IMR-90 (cell line): ENCODE data around the gene MYEF2. TPM values are rescaled to one million over a fixed set of nuclear protein-coding genes. Genes with fewer than 3 reads are reported as not detected.

Experiments
- ATAC-seq: fragments of 200-7000 bp; cut with Tn5 transposase; 2 replicates; pipeline ENCODE4 v1.9.1; 2020; ENCODE audit warnings: low read depth, mild to moderate bottlenecking, moderate library complexity
- BruUV-seq: library from RNA; stranded (reverse); fragments of 400-500 nt; replicated peaks from 2 replicates; lab custom pipeline; 2021; lab: Mats Ljungman, UMichigan
- CTCF ChIA-PET: fragments of 300-600 bp; formaldehyde crosslinking; extraction: SDS; loops from one replicate; lab custom pipeline; 2021; ENCODE audit warnings: antibody characterized with exemption; lab: Yijun Ruan, JAX
- POLR2A ChIA-PET: fragments of 300-600 bp; sonication (Branson Sonifier 250); formaldehyde crosslinking; loops from one replicate; lab custom pipeline; 2022; ENCODE audit warnings: antibody characterized with exemption; ENCODE audit not compliant: unreplicated experiment; lab: Charles Lee
- DNase-seq: peaks from one replicate; pipeline ENCODE4 v3.0.0; 2013
- H2AFZ ChIP-seq: replicated peaks from 2 replicates; pipeline ENCODE3; 2013; ENCODE audit warnings: low read length, mild to moderate bottlenecking; ENCODE audit not compliant: poor library complexity
- H2AK5ac ChIP-seq: 2 replicates; pipeline ENCODE4 v1.6.1; 2013; ENCODE audit warnings: low read depth, low read length, inconsistent platforms
- H2AK9ac ChIP-seq: replicated peaks from 2 replicates; pipeline ENCODE3; 2013; ENCODE audit warnings: mild to moderate bottlenecking, low read depth, low read length, moderate library complexity; ENCODE audit not compliant: poor library complexity
- H2BK120ac ChIP-seq: 2 replicates; pipeline ENCODE4 v1.6.1; 2013; ENCODE audit warnings: low read depth, low read length, inconsistent platforms
- H2BK15ac ChIP-seq: 3 replicates; pipeline ENCODE4 v1.6.1; 2013; ENCODE audit warnings: low read depth, low read length, inconsistent platforms
- H2BK20ac ChIP-seq: 2 replicates; pipeline ENCODE4 v1.6.1; 2013; ENCODE audit warnings: low read depth, mild to moderate bottlenecking, inconsistent platforms, low read length, moderate library complexity
- H2BK5ac ChIP-seq: 2 replicates; pipeline ENCODE4 v1.6.1; 2013; ENCODE audit warnings: mild to moderate bottlenecking, low read depth, low read length, inconsistent platforms; ENCODE audit not compliant: poor library complexity, severe bottlenecking
- H3K14ac ChIP-seq: replicated peaks from 2 replicates; pipeline ENCODE4 v1.6.1; 2013; ENCODE audit warnings: low read depth, low read length, inconsistent platforms
- H3K18ac ChIP-seq: 2 replicates; pipeline ENCODE4 v1.6.1; 2013; ENCODE audit warnings: low read depth, low read length, control low read depth
- H3K23ac ChIP-seq: 2 replicates; pipeline ENCODE4 v1.6.1; 2013; ENCODE audit warnings: low read depth, low read length, inconsistent platforms
- H3K27ac ChIP-seq: 2 replicates; pipeline ENCODE4 v1.5.1; 2013; ENCODE audit warnings: mild to moderate bottlenecking, control low read depth, low read length; ENCODE audit not compliant: insufficient read depth
- H3K27me3 ChIP-seq: 2 replicates; pipeline ENCODE4 v1.6.1; 2013; ENCODE audit warnings: low read length; ENCODE audit not compliant: control insufficient read depth, insufficient read depth
- H3K36me3 ChIP-seq: 2 replicates; pipeline ENCODE4 v1.6.1; 2013; ENCODE audit warnings: low read length, mixed read lengths; ENCODE audit not compliant: control insufficient read depth, insufficient read depth
- H3K4ac ChIP-seq: 2 replicates; pipeline ENCODE4 v1.6.1; 2013; ENCODE audit warnings: low read depth, low read length, inconsistent platforms
- H3K4me1 ChIP-seq: 2 replicates; pipeline ENCODE4 v1.6.1; 2013; ENCODE audit warnings: low read length, mixed read lengths; ENCODE audit not compliant: control insufficient read depth, insufficient read depth
- H3K4me2 ChIP-seq: 2 replicates; pipeline ENCODE4 v1.6.1; 2013; ENCODE audit warnings: low read depth, mild to moderate bottlenecking, control low read depth, low read length, moderate library complexity
- H3K4me3 ChIP-seq: 2 replicates; pipeline ENCODE4 v1.5.1; 2013; ENCODE audit warnings: low read depth, mild to moderate bottlenecking, control low read depth, low read length, moderate library complexity; ENCODE audit not compliant: insufficient read depth
- H3K56ac ChIP-seq: 2 replicates; pipeline ENCODE4 v1.6.1; 2013; ENCODE audit warnings: low read length, inconsistent platforms; ENCODE audit not compliant: insufficient read depth; ENCODE audit errors: extremely low read depth
- H3K79me1 ChIP-seq, 2 experiments: 2 replicates each; pipeline ENCODE4 v1.6.1; 2013; ENCODE audit warnings: low read length in 2 of 2, inconsistent platforms in 1 of 2, low read depth in 1 of 2
- H3K9ac ChIP-seq: 2 replicates; pipeline ENCODE4 v1.6.1; 2013; ENCODE audit warnings: low read depth, low read length, control low read depth
- H3K9me1 ChIP-seq: 2 replicates; pipeline ENCODE4 v1.6.1; 2013; ENCODE audit warnings: low read length, inconsistent platforms; ENCODE audit not compliant: insufficient read depth
- H3K9me3 ChIP-seq: 2 replicates; pipeline ENCODE4 v1.6.1; 2013; ENCODE audit warnings: low read length; ENCODE audit not compliant: control insufficient read depth, insufficient read depth
- H4K20me1 ChIP-seq: 2 replicates; pipeline ENCODE4 v1.6.1; 2013; ENCODE audit warnings: low read length, inconsistent platforms; ENCODE audit not compliant: insufficient read depth
- H4K5ac ChIP-seq: 2 replicates; pipeline ENCODE4 v1.6.1; 2013; ENCODE audit warnings: mild to moderate bottlenecking, low read depth, low read length, control low read depth
- H4K8ac ChIP-seq, 2 experiments: 2 replicates each; pipeline ENCODE4 v1.6.1; 2013; ENCODE audit warnings: low read depth in 2 of 2, low read length in 2 of 2, control low read depth in 1 of 2, inconsistent platforms in 1 of 2
- H4K91ac ChIP-seq: 2 replicates; pipeline ENCODE4 v1.6.1; 2013; ENCODE audit warnings: low read depth, low read length, inconsistent platforms; ENCODE audit not compliant: insufficient read depth
- BHLHE40 ChIP-seq: fragments of 150-350 bp; IDR thresholded peaks from 2 replicates; pipeline ENCODE4 v1.6.1; 2016; ENCODE audit warnings: mild to moderate bottlenecking, low read depth, low read length
- CEBPB ChIP-seq: IDR thresholded peaks from 2 replicates; pipeline ENCODE4 v1.6.1; 2012; ENCODE audit warnings: low read depth, low read length, improper control_type of control experiment
- CHD1 ChIP-seq: IDR thresholded peaks from 2 replicates; pipeline ENCODE4 v1.6.1; 2012; ENCODE audit warnings: low read depth, low read length, improper control_type of control experiment
- CTCF ChIP-seq: conservative IDR thresholded peaks from 2 replicates; pipeline ENCODE4 v1.5.1; 2012; ENCODE audit warnings: mild to moderate bottlenecking, low read depth, low read length, improper control_type of control experiment
- FOS ChIP-seq: fragments of 150-350 bp; IDR thresholded peaks from 2 replicates; pipeline ENCODE4 v1.6.1; 2016; ENCODE audit warnings: low read depth, low read length
- MXI1 ChIP-seq: IDR thresholded peaks from 2 replicates; pipeline ENCODE4 v1.6.1; 2012; ENCODE audit warnings: low read depth, mild to moderate bottlenecking, low read length, moderate library complexity, borderline replicate concordance
- NFE2L2 ChIP-seq: fragments of 150-350 bp; IDR thresholded peaks from 2 replicates; pipeline ENCODE4 v1.6.1; 2016; ENCODE audit warnings: low read depth, mild to moderate bottlenecking, low read length
- POLR2A ChIP-seq: IDR thresholded peaks from 2 replicates; pipeline ENCODE4 v1.6.1; 2012; ENCODE audit warnings: mild to moderate bottlenecking, low read depth, low read length
- RAD21 ChIP-seq: IDR thresholded peaks from 2 replicates; pipeline ENCODE4 v1.6.1; 2012; ENCODE audit warnings: low read length, improper control_type of control experiment
- RCOR1 ChIP-seq: IDR thresholded peaks from 2 replicates; pipeline ENCODE4 v1.6.1; 2012; ENCODE audit warnings: mild to moderate bottlenecking, low read length, improper control_type of control experiment; ENCODE audit not compliant: insufficient replicate concordance
- SMC3 ChIP-seq: fragments of 150-350 bp; IDR thresholded peaks from 2 replicates; pipeline ENCODE4 v1.6.1; 2016; ENCODE audit warnings: low read depth, mild to moderate bottlenecking, antibody characterized with exemption, low read length, moderate library complexity
- WGBS, 2 experiments: methylation state at CpG; one replicate each; pipeline versions ENCODE4 v1.1.5 to v1.1.7; 2013; ENCODE audit warnings: missing lambda C conversion rate in 2 of 2; ENCODE audit not compliant: insufficient read length in 1 of 2; ENCODE audit errors: extremely low coverage in 2 of 2; 5-methylcytosine and 5-hydroxymethylcytosine counted together
- dilution Hi-C: fragments of 300-500 bp; cut with HindIII; formaldehyde crosslinking; loops from one replicate; pipeline ENCODE4 v1.14.3; 2018; ENCODE audit warnings: low sequenced_read_pairs; ENCODE audit not compliant: unreplicated experiment
- in situ Hi-C: fragments of 300-500 bp; cut with MboI; formaldehyde crosslinking; loops from 3 replicates; pipeline ENCODE4 v1.14.3; 2019; ENCODE audit warnings: low sequenced_read_pairs, inconsistent platforms, mixed read lengths
- intact Hi-C: fragments of 100-400 bp; cut with micrococcal nuclease; formaldehyde crosslinking; loops from 2 replicates; pipeline ENCODE4 v1.10.0; 2022
- polyA plus RNA-seq, 3 experiments: library from polyadenylated mRNA; depleted of rRNA; stranded (reverse); fragments of >200 nt; gene quantifications; 2 replicates each; pipeline ENCODE4 v1.2.3, GENCODE V29; 2012; ENCODE audit warnings: low replicate concordance in 1 of 3
- total RNA-seq: library from RNA; depleted of rRNA; stranded (reverse); fragments of >200 nt; gene quantifications from 2 replicates; pipeline ENCODE4 v1.2.3, GENCODE V29; 2012
- TF ChIP-seq, protein P1 (sequence below): fragments of 150-350 bp; IDR thresholded peaks from 2 replicates; pipeline ENCODE4 v1.6.1; 2016; ENCODE audit warnings: low read depth, mild to moderate bottlenecking, low read length, moderate library complexity, borderline replicate concordance
- TF ChIP-seq, protein P2 (sequence below): fragments of 150-350 bp; IDR thresholded peaks from 2 replicates; pipeline ENCODE4 v1.6.1; 2017; ENCODE audit warnings: mild to moderate bottlenecking, antibody characterized with exemption, low read length, low read depth

MYEF2 gene
- total and polyA plus RNA-seq, 2 of the 4 experiments (the other 2 are of a cell fraction), result 4.5 to 5.8 TPM

DNA sequence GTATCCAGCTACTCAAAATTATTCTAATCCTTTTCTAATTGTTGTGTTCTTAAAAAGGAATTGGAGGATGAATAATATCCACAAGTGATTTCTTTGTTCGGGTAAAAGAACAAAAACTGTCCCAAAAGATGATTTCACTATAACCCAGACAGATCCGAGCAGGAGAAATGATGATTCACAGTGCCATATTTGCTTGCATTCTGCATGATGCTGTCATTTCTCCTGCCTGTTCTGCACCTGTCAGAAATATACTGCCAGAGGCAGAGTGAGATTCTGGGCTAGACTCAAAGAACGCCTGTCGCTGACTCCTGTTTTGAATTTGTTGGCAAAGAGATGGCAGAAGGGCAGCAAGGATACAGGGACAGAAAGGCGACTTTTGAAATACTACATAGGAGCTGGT is 92.0 kb downstream of the MYEF2 start:
- no peak overlapping the region for H3K14ac ChIP-seq

More for the DNA sequence above, 92.0 kb downstream of the MYEF2 start:
- Histone ChIP-seq H3K4me1 (no peaks in the 10 kb centered on the region), H3K4ac (no peak overlapping the region), H3K4me2 (no peak overlapping the region), H3K18ac (no peak overlapping the region), H4K8ac (no peak overlapping the region), H4K20me1 (no peaks in the 10 kb centered on the region), H3K27me3 (peaks cover 14% of the 10 kb centered on the region), H4K91ac (no peak overlapping the region), H3K9ac (no peak overlapping the region), H3K79me1 (no peaks in the 10 kb centered on the region), H3K23ac (no peak overlapping the region), H3K36me3 (no peaks in the 10 kb centered on the region), H3K56ac (no peak overlapping the region), H4K5ac (no peak overlapping the region), H2BK120ac (no peak overlapping the region), H3K4me3 (no peak overlapping the region), H3K9me3 (no peaks in the 10 kb centered on the region), H2AFZ (no peak overlapping the region), H2BK20ac (no peak overlapping the region), H3K27ac (no peak overlapping the region), H3K9me1 (no peaks in the 10 kb centered on the region; the same call in 1 of the 2 replicates), H2BK5ac (no peak overlapping the region), H2BK15ac (no peak overlapping the region), H2AK9ac (no peak overlapping the region), H2AK5ac (no peak overlapping the region)
- TF ChIP-seq BHLHE40, result no peak
- TF ChIP-seq, protein P1, sequence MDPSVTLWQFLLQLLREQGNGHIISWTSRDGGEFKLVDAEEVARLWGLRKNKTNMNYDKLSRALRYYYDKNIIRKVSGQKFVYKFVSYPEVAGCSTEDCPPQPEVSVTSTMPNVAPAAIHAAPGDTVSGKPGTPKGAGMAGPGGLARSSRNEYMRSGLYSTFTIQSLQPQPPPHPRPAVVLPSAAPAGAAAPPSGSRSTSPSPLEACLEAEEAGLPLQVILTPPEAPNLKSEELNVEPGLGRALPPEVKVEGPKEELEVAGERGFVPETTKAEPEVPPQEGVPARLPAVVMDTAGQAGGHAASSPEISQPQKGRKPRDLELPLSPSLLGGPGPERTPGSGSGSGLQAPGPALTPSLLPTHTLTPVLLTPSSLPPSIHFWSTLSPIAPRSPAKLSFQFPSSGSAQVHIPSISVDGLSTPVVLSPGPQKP, result no peak
- no peak for TF ChIP-seq CTCF
- TF ChIP-seq SMC3, result no peak
- TF ChIP-seq NFE2L2, result no peak
- TF ChIP-seq MXI1, result no peak
- TF ChIP-seq RCOR1, result no peak
- no peak for TF ChIP-seq FOS
- TF ChIP-seq RAD21, result no peak
- no peak for TF ChIP-seq CHD1
- TF ChIP-seq CEBPB, result no peak
- TF ChIP-seq, protein P2, sequence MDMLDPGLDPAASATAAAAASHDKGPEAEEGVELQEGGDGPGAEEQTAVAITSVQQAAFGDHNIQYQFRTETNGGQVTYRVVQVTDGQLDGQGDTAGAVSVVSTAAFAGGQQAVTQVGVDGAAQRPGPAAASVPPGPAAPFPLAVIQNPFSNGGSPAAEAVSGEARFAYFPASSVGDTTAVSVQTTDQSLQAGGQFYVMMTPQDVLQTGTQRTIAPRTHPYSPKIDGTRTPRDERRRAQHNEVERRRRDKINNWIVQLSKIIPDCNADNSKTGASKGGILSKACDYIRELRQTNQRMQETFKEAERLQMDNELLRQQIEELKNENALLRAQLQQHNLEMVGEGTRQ, result no peak
- TF ChIP-seq POLR2A, result no peak
- no peak for DNase-seq
- intact Hi-C loops, result no loop called here
- CTCF ChIA-PET, result no interaction called here
- in situ Hi-C loops, result loop anchor here (10.0 kb wide), 1 partner anchor 891 kb away; no protein-coding TSS in a partner anchor
- BruUV-seq, result no TSS peak
- ATAC-seq, result no peak
- 60% methylated on average over 1 of the region's 5 CpGs; no CpG with 5 or more reads in 1 of the 2 experiments for WGBS, 2 experiments
- dilution Hi-C loops, result no loop called here
- POLR2A ChIA-PET, result no interaction called here
